Fibroblast of the aortic adventitia (primary cell): ENCODE results near the gene CCDC149. TPM values are rescaled to one million over a fixed set of nuclear protein-coding genes. Genes with fewer than 3 reads are reported as not detected.

Source experiments
- DNase-seq: peaks from one replicate; pipeline ENCODE4 v3.0.0-alpha.2; 2010; ENCODE audit warnings: low read depth
- H3K4me3 ChIP-seq: 2 replicates; pipeline ENCODE4 v1.5.1; 2011; ENCODE audit warnings: low read depth, mild to moderate bottlenecking, control low read depth, low read length, moderate library complexity
- total RNA-seq: library from RNA; depleted of rRNA; stranded (reverse); fragments of >200 nt; gene quantifications from 2 replicates; pipeline ENCODE4 v1.2.3, GENCODE V29; 2012; ENCODE audit warnings: low replicate concordance
- TF ChIP-seq, protein P1 (sequence below): IDR thresholded peaks from 2 replicates; pipeline ENCODE4 v1.5.1; 2011; ENCODE audit warnings: mild to moderate bottlenecking, low read length, control low read depth, inconsistent platforms; ENCODE audit not compliant: insufficient read depth

Gene CCDC149
- total RNA-seq, 1 donor, result 18.3 TPM

GRCh38 chr4:24865401-24865800 is 47.4 kb downstream of the CCDC149 start:
- TF ChIP-seq, protein P1, sequence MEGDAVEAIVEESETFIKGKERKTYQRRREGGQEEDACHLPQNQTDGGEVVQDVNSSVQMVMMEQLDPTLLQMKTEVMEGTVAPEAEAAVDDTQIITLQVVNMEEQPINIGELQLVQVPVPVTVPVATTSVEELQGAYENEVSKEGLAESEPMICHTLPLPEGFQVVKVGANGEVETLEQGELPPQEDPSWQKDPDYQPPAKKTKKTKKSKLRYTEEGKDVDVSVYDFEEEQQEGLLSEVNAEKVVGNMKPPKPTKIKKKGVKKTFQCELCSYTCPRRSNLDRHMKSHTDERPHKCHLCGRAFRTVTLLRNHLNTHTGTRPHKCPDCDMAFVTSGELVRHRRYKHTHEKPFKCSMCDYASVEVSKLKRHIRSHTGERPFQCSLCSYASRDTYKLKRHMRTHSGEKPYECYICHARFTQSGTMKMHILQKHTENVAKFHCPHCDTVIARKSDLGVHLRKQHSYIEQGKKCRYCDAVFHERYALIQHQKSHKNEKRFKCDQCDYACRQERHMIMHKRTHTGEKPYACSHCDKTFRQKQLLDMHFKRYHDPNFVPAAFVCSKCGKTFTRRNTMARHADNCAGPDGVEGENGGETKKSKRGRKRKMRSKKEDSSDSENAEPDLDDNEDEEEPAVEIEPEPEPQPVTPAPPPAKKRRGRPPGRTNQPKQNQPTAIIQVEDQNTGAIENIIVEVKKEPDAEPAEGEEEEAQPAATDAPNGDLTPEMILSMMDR, result no peak

GRCh38 chr4:24863799-24864198 is 49.0 kb downstream of the CCDC149 start:
- TF ChIP-seq, protein P1, result no peak
- no peak overlapping the region for H3K4me3 ChIP-seq
- no peak for DNase-seq

More at GRCh38 chr4:24865401-24865800, 47.4 kb downstream of the CCDC149 start:
- no peak overlapping the region for H3K4me3 ChIP-seq
- no peak for DNase-seq

DNA sequence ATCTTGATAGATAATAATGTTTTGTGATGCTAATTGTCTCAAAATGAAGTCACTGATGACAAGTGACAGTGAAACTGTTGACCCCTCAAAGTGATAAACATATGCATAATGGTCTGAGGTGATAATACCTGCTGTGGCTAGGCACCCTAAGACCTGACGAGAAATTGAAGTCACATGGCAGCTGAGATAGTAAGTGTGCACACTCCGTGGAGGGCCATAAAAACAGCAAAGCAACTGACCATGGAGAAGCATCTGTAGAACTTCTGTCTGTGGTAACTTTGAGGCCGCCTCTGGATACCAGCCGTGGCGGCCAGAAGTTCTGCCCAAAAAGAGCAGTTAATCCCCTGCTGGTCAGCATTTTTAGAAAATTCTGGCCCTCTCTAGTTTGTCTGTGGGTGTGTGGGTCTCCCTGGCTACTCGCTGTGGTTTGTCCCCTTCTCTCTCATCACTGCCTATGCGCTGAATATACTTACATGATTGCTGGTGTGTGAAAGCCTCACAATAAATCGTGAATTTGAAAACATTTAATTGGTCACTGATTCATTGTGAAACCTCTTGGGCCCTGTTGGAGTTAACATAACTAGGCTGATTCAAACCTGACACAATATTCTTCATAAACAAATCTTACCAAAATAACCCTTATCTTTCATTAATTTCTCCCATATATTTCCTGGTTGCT is 50.6 kb downstream of the CCDC149 start:
- DNase-seq, result no peak
- TF ChIP-seq, protein P1, result no peak
- no peak overlapping the region for H3K4me3 ChIP-seq

GRCh38 chr4:24858550-24858949 is 54.3 kb downstream of the CCDC149 start:
- H3K4me3 ChIP-seq, result no peak overlapping the region
- TF ChIP-seq, protein P1, result no peak
- DNase-seq, result no peak

GRCh38 chr4:24858026-24858425 is 54.8 kb downstream of the CCDC149 start:
- no peak overlapping the region for H3K4me3 ChIP-seq
- DNase-seq, result peak; percentile 94

GRCh38 chr4:24856586-24856985 is 56.3 kb downstream of the CCDC149 start:
- no peak overlapping the region for H3K4me3 ChIP-seq
- DNase-seq, result peak; percentile 62
- TF ChIP-seq, protein P1, result no peak

More at GRCh38 chr4:24858026-24858425, 54.8 kb downstream of the CCDC149 start:
- TF ChIP-seq, protein P1, result no peak

- no peak overlapping the region for H3K4me3 ChIP-seq
- no peak for DNase-seq
- TF ChIP-seq, protein P1, result no peak
Measured at GRCh38 chr4:24855741-24856140, 57.1 kb downstream of the CCDC149 start.
